ENCODE results near the gene ARRB1.

Gene ARRB1

DNA sequence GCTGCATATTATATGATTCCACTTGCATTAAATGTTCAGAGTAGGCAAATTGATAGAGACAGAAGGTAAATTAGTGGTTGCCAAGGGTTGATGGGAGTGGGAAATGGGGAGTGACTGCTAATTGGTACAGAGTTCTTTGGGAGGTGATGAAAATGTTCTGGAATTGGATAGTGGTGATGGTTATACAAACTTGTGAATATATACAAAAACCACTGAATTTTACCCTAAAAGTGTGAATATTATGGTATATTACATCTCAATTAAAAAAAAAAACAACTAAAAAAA, 52.5 kb downstream of the ARRB1 start:
- Histone ChIP-seq H3K4me3 (ENCODE audit: low read depth, low read length) (no peak overlapping the region), H3K36me3 (no peaks in the 10 kb centered on the region), H3K27ac (no peak overlapping the region), H3K9me3 (ENCODE audit: severe bottlenecking) (no peaks in the 10 kb centered on the region), H3K27me3 (ENCODE audit: insufficient read depth, low read depth, severe bottlenecking) (no peaks in the 10 kb centered on the region)
- no peak for TF ChIP-seq CTCF (IDR thresholded peaks at IDR 0.05; ENCODE audit: low read depth, low read length)
- DNase-seq, result no peak

DNA sequence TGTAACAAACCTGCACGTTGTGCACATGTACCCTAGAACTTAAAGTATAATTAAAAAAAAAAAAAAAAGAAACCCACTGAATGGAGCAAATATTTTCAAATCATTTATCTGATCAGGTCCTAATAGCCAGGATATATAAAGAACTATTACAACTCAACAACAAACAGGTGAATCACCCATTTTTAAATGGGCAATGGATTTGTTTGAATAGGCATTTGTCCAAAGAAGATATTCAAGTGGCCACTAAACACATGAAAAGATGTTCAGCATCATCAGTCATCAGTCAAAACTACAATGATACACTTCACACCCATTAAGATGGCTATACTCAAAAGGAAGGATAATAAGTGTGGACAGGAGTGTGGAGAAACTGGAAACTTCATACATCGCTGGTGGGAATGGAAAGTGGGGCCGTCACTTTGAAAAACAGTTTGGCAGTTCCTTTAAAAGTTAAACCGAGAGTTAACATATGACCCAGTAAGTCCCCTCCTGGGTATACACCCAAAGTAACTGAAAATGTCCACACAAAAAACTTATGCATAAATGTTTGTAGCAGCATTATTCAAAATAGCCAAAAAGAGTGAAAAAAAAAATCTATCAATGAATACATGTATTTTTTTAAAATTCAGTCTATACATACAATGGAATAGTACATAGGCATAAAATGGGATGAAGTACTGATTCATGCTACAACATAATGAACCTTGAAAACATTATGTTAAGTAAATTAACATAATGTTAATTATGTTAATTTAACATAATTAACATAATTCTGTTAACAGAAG, 53.1 kb downstream of the ARRB1 start:
- DNase-seq, result no peak
- H3K9me3 ChIP-seq (ENCODE audit: severe bottlenecking), result no peaks in the 10 kb centered on the region

GRCh38 chr11:75293903-75294302, 57.6 kb downstream of the ARRB1 start:
- no peak for DNase-seq
- Histone ChIP-seq H3K27ac (no peak overlapping the region), H3K36me3 (no peaks in the 10 kb centered on the region), H3K27me3 (ENCODE audit: insufficient read depth, low read depth, severe bottlenecking) (no peaks in the 10 kb centered on the region), H3K4me3 (ENCODE audit: low read depth, low read length) (no peak overlapping the region), H3K9me3 (ENCODE audit: severe bottlenecking) (no peaks in the 10 kb centered on the region)
- no peak for TF ChIP-seq CTCF (IDR thresholded peaks at IDR 0.05; ENCODE audit: low read depth, low read length)

More for the DNA sequence above, 53.1 kb downstream of the ARRB1 start:
- Histone ChIP-seq H3K4me3 (ENCODE audit: low read depth, low read length) (no peak overlapping the region), H3K27ac (no peak overlapping the region), H3K36me3 (no peaks in the 10 kb centered on the region), H3K27me3 (ENCODE audit: insufficient read depth, low read depth, severe bottlenecking) (no peaks in the 10 kb centered on the region)
- no peak for TF ChIP-seq CTCF (IDR thresholded peaks at IDR 0.05; ENCODE audit: low read depth, low read length)

DNA sequence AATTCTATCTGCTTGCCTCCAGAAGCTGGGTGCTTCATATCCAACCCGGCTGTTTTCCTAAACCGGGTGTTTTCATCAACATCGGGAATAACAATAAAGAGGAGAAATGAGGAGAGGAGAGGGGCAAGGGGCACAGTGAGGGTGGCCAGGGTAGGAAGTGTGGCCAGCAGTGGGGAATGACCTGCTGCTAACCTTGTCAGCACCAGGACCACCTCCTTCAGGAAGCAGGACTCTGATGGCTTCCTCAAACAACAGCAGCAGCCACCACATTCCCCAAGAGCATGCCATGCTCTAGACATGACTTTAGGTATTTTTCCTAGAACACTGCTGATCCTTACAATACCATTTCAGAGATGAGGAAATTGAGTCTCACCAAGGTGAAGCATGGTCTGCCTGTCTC, 58.5 kb downstream of the ARRB1 start:
- no peak for DNase-seq
- no peak for TF ChIP-seq CTCF (IDR thresholded peaks at IDR 0.05; ENCODE audit: low read depth, low read length)
- H3K4me3 ChIP-seq (ENCODE audit: low read depth, low read length), result no peak overlapping the region
- no peaks in the 10 kb centered on the region for H3K27me3 ChIP-seq (ENCODE audit: insufficient read depth, low read depth, severe bottlenecking)
- no peaks in the 10 kb centered on the region for H3K36me3 ChIP-seq
- H3K27ac ChIP-seq, result no peak overlapping the region
- no peaks in the 10 kb centered on the region for H3K9me3 ChIP-seq (ENCODE audit: severe bottlenecking)

DNA sequence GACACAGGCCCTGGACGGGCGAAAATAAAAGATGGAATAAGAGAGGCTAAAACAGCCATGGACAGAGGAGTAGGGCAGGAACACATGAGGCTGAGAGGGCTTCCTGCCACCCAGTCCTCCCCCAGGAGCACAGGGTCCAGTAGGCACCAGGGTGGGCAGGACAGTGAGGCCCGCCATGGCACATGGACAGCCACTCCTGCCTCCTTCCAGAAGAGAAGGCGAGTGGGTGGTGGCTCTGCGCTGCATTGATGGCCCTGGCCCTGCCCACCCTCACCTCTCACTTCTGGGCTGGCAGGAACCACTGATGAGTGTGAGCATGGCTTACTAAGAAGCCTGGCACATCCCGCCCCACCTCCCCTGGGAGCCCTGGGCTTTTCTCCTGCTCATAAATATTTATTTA, 59.7 kb downstream of the ARRB1 start:
- Histone ChIP-seq H3K36me3 (no peaks in the 10 kb centered on the region), H3K9me3 (ENCODE audit: severe bottlenecking) (no peaks in the 10 kb centered on the region), H3K27ac (no peak overlapping the region), H3K27me3 (ENCODE audit: insufficient read depth, low read depth, severe bottlenecking) (no peaks in the 10 kb centered on the region), H3K4me3 (ENCODE audit: low read depth, low read length) (no peak overlapping the region)
- no peak for TF ChIP-seq CTCF (IDR thresholded peaks at IDR 0.05; ENCODE audit: low read depth, low read length)
- DNase-seq, result no peak

- no peak overlapping the region for H3K27ac ChIP-seq
- H3K4me3 ChIP-seq (ENCODE audit: low read depth, low read length), result no peak overlapping the region
- H3K9me3 ChIP-seq (ENCODE audit: severe bottlenecking), result no peaks in the 10 kb centered on the region
- peak; percentile 34 for DNase-seq
- TF ChIP-seq CTCF (IDR thresholded peaks at IDR 0.05; ENCODE audit: low read depth, low read length), result no peak
- H3K27me3 ChIP-seq (ENCODE audit: insufficient read depth, low read depth, severe bottlenecking), result no peaks in the 10 kb centered on the region
- H3K36me3 ChIP-seq, result no peaks in the 10 kb centered on the region; the same call in 1 of the 2 replicates
Measured at GRCh38 chr11:75289919-75290318, 61.5 kb downstream of the ARRB1 start.

Measured in WERI-Rb-1 (cell line).